T-helper 22 cell (primary cell): Measurements from ENCODE around the gene OSBPL8.
"Not testable (repeated sequence)": the region's sequence is repeated elsewhere in the genome, so short reads cannot be mapped to it uniquely, and the experiment has no call there.

Experiments
- DNase-seq: peaks from one replicate; pipeline ENCODE4 v3.0.0-alpha.2; 2020; ENCODE audit warnings: low read depth

OSBPL8 gene

DNA sequence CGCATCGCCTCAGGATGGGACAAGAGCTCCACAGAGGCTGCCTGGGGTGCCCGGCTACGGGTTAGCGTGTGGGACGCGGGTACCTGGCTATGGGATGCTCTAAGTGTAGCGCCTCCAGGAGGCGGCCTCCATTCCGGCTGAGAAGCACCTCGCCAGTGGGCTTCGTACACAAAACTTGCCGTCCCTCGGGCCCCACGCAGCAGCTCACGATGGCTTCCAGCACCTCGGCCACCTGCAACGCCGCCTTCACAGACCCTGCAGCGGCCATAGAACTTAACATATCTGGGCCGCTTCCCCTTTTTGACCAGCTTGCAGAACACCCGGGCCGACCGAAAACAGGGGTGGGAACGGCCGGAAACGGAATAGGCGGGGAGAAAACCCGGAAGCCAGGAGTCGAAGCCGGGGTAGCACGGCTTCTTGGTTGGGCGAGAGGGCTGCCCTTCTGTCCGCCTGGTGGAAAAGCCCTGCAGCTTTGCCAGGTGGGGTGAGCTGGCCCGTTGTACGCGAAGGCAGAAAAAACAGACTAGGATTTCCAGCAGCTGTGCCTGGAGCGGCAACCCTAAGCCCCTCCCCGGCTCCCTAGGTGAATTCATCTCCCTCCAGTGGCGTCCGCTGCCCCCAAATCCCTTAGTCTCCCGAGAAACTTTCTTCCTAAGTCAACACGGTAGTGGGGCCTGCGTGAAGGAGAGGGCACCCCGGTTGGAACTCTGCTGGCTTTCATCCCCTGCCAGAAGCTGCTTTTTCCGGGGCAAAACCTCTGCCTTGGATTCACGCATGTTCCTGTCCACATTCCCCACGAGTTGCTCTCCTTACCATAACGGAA, 211.3 kb downstream of the OSBPL8 start, which contains the start of gene BBS10:
Gene BBS10 (minus strand): TSS at position 337 of the 823 bp plus-strand sequence. CDS start 57 bp downstream, at position 280.
- DNase-seq: peak; percentile 70

DNA sequence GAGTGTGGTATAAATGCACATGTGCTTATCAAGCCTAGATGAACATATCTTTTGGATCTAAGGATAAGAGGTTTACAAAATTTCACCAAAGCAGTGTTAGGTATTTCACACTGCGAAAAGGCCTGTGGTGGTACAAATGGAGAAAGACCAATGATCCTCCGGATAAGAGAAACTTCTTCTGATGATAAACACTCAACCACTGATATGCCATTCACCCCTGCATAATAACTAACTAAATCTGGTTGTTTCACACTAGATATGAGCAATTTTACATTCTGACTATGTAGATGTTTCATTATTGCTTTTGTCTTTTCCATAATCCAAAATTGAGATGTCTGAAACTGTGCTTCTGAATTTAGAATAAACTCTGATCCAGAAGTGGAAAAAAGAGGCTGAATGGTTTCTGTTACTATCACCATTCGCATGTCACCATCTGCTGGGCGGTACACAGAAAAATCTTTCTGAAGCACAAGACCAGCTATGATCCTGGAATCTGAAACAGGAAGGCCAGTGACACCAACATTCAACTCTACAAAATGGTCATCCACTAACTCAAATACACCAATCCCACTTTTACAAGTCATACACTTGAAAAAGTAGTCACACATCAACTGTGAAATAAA, 212.7 kb downstream of the OSBPL8 start:
- no peak for DNase-seq

DNA sequence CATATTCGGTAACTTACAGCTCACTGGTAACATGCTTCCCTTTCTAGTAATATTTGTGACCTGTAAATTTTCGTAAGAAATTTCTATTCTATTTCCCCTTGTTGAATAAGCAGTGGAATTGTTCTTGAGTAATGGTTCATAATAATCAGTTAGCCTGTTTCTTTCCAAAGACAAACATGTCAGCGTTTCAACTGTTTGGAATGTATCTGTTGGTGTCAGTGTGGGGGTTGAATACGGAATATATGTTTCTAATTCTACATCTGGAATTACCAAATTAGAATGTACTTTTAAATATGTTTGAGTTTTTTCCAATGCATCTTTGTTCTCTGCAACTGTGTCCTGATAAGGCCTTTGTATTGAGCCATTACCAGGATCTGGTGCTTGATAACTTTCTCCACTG, 213.3 kb downstream of the OSBPL8 start:
- DNase-seq: no peak

DNA sequence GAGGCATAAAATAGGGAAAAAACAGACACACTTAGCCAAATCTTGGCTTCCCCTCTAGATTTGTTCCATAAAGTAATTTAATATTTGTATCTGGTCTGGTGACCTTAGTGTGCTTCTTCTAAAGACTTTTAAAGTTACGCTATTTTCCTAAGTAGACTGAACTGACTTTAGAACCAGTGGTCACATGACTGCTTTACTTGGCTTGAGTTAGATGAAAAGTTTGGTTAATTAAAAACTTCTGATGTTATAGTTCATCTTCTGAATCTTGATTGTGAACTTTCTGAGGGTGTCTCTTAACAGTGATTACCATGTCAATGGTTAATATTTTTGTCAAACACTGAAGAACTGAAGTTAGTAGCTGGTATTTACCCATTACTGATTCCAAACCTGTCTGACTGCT, 214.0 kb downstream of the OSBPL8 start:
- no peak for DNase-seq

DNA sequence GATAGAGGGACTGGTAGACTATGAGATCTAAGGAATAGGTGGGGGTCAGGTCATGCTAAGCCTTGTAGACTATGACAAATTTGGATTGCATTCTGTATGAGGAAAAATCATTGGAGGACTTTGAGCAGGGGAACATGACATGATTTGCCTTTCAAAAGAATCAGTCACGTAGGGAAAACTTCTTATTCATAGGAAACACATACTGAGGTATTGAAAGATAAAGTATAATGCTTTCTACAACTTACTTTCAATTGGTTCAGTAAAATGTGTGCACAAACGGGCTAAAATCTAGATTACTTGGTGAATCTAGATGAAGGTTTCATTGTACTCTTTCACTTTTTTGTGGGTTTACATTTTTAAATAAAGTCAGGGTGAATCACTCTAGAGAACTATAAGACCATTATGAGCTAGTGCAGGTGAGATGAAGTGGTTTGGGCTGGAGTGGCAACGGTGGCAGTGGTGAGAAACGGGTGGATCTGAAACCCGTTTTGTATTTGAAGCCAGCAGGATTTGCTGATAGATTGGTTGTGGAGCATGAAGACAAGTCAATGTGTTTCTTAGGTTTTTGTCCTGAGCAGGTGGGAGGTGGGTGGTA, 218.0 kb downstream of the OSBPL8 start:
- no peak for DNase-seq

DNA sequence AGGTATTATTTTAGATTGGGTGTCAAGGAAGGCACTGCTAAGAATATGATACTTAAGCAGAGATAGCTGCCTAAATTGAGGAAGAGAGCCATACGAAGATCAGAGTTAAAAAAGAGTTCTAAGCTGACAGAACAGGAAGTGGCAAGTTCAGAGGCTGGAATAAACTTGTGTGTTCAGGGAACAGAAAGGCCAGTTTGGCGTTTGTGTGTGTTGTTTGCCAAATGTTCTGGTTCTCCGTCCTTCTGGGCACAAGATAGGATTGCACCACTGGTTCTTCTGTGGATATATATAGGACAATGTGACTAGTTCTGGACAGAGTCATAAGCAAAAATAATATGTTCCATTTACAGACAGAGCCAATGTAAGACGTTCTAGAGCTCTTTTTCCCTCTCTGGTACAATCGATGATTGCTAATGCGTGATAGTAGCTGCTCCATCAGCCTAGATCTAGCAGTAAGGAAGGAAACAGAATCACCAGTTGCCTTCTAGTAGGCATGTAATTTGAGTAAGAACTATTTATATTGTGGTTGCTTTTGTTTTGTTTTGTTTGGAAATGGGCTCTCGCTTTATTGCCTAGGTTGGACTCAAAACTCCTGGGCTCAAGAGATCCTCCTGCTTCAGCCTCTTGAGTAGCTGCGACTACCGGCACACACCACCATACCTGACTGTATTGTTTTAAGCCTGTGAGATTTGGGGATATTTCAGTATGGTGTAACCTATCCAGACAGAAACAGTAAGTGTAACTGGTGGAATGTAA, 218.7 kb downstream of the OSBPL8 start:
- no peak for DNase-seq

DNA sequence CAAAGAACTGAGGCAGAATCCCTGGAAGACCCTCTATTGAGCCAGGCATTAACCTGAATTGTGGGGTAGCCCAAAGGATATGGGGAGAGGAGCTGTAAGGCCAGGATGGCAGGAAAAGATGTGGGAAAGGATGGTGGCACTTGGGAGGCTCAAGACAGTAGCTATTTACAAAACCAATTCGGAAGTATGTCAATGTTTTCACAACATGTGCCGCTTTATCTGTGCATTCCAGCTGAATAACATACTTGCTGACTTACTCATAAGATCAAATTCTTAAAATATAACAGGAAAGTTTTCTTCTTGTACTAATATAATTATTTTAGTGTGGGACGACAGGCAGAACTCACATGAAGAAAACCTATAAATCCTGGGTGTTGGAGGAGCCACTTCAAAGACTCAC, 222.0 kb downstream of the OSBPL8 start:
- DNase-seq: no peak

DNA sequence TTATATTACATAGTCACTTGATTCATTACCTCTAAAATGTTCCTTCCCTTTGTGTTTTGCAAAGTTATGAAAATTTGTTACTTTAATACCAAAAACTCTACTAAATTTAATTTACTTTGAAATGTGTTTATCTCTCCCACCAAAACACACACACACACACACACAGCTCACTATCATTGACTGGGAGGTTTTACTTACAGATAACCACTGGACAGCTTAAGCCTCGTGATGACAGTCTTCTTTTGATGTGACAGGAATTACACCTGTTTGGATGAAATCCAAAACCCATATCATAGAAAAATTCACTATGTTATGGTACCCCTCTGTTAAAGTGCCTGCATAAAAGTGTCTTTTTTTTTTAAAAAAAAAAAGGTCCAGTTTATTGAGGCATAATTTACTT, 227.0 kb downstream of the OSBPL8 start:
- DNase-seq: no peak

DNA sequence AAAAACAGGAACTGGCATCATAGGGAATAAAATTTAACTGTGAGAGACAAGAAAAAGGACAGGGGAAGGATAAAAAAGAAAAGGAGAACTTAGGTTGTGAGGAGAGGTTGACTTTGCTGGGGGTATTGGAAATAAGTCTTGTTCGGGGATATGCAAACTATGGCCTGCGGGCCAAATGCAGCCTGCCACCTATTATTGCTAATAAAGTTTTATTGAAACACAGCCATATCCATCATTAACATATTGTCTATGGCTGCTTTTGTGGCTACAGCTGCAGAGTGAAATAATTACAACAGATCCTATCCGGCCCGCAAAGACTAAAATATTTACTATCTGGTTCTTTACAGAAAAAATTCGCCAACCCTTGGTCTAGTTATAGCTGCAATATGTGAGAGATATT, 230.0 kb downstream of the OSBPL8 start:
- no peak for DNase-seq

DNA sequence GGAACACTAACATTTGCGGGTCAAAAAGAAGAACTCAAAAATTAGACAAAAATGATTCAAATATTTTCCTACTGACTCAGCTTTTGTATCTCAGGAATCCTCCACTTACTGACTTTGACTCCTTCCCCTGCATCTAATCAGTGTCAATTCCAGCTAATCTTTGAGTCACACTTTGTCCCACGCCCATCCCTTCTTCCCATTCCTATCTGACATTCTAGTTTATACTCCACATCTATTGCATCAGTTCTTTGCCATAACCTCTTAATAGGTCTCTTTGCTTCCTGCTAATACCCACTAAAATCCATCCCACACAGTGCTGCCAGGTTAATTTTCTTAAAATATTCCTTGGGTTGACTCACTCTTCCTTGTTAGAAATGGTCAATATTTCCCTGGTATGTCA, 230.4 kb downstream of the OSBPL8 start:
- no peak for DNase-seq

DNA sequence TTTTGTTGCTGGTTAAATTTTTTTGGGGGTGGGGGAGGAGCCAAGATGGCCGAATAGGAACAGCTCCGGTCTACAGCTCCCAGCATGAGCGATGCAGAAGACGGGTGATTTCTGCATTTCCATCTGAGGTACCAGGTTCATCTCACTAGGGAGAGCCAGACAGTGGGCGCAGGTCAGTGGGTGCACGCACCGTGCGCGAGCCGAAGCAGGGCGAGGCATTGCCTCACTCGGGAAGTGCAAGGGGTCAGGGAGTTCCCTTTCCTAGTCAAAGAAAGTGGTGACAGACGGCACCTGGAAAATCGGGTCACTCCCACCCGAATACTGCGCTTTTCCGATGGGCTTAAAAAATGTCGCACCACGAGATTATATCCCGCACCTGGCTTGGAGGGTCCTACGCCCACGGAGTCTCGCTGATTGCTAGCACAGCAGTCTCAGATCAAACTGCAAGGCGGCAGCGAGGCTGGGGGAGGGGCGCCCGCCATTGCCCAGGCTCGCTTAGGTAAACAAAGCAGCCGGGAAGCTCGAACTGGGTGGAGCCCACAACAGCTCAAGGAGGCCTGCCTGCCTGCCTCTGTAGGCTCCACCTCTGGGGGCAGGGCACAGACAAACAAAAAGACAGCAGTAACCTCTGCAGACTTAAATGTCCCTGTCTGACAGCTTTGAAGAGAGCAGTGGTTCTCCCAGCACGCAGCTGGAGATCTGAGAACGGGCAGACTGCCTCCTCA, 239.8 kb downstream of the OSBPL8 start:
- DNase-seq: not testable (repeated sequence)

DNA sequence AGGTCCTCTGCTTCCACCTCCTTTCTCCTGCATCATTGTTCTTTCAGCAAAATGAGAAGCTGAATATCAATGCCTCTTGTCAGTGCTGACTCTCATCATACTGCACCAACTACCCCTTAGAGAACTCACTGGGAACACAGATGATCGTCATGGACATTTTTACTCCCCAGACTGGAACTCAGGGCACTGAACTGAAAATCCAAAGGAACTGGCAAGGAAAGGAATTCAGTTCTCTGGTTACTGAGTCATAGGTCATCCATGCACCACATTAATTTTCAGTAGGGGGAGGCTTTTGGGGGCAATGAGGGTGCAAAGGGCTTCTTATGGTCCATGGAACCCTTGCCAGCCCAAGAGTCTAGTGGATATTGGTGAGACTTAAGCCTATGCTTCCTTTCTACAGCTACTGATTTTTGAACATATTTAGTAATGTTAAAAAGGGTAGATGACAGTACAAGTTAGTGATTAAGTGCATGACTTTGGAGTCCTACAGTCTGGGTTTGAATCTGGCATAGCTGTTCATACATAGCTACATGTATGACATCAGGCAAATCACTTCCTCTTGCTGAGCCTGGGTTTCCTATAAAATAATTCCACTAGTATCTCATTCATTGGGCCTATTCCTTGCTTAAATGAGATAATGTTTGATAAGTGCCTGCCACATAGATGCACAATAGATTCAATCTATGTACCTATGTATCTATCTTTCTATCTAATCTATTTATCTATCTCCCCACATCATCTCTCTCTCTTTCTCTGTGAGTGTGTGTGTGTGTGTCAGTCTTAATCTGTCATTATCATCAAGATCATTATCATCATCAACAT, 240.6 kb downstream of the OSBPL8 start:
- no peak for DNase-seq

DNA sequence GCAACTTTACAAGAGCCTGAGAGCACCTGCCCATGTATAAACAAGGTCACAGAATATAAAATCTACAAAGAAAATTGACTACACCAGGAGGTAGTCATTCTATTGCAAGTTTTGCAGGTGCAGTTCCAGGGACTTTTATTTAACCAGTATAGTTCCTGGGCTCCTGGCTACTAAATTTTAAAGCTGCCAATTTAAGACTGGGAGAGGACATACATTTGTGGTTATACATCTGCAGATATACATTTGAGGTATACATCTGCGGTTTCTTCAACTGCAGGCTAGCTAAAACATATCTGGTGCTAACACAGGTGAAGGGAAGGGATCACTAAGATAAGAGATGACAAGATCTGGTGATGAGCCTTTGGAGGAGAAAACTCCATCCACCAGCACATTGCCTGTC, 241.6 kb downstream of the OSBPL8 start:
- no peak for DNase-seq

DNA sequence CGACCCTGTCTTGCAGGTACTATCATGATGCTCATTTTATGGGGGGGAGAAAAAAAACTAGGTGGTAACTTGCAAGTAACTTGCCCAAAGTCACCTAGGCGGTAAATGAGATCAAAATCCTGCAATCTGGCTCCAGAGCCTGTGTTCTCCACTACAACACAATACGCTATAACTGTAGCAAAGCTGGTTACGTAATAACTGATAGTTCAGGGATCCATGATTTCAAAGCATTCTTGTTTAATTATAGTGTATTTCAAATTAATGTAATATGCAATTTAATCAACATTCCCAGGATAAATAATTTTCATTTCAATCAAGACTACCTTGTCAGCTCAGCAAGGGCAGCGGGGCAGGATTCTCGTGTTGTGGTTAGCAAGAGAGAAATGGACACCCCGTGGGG, 243.1 kb downstream of the OSBPL8 start:
- DNase-seq: no peak

DNA sequence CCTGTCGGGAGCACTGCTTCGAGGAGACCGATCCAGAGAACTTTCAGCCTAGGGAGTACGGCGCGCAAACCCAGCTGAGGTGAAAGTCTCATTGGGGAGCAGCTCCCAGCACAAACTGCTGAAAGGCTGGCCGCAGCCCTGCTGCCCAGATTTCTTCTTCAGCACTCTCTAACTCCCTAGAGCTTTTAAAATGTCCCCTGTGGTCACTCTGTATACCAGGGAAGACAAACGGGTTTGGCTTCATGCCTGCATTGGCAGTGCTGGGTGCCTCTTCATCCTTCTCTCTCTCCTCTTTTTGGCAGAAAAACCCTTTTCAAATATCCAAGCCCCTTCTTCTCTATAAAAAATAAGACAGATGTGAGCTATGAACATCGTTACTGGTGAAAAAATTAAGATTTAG, 246.3 kb downstream of the OSBPL8 start:
- DNase-seq: no peak

DNA sequence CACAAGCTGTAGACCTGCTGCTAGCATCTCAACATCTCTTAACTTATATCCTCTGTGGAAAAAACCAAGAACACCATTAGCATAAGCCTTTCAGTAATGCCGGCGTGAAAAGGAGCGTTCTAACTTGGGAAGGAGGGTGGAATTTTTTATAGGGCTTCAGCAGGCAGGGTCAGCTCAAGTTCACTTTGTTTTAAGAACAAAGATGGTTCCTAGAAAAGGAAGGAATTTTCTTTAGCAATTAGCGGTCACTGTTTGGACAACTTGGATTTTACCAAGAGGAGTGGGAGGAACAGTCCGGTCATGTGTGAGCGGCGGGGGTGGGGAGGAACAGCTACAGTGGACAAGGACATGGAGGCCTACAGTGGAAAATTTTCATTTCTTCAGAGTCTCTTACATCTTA, 247.3 kb downstream of the OSBPL8 start:
- no peak for DNase-seq

DNA sequence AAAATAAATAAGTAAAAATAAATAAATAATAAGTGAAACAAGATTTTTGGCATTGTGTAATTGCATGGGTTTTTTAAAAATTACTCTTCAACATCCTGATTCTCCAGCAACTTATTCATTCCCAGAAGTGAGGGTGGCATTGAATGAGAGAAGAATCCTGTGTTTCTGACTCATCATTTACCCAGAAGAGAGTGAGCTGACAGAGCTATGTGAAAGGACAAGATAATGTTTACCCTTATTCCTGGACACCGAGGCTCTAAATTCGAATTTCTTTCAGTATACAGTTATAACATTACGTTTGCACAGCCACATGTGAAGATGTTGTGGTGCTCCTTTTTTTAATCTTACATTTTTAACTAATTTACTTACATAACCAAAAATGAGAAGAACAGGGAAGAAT, 247.8 kb downstream of the OSBPL8 start:
- no peak for DNase-seq

DNA sequence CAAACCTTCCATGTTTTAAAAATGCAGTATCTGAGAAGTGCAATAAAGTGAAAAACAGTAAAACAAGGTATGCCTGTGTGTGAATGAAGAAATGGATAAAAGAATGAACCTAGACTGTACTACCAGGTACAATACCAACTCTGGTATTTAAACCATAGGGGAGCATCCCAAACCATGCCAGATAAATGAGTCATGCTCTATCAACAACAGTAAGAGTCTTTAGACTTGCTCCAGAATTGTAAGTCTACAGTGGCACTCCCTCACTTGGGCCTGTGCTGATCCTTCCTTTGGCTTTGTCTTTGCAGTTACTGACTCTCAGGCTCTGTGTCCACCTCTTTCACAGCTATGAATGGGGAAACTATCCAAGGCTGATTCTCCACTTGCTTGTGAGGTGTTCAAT, 249.5 kb downstream of the OSBPL8 start:
- DNase-seq: no peak

DNA sequence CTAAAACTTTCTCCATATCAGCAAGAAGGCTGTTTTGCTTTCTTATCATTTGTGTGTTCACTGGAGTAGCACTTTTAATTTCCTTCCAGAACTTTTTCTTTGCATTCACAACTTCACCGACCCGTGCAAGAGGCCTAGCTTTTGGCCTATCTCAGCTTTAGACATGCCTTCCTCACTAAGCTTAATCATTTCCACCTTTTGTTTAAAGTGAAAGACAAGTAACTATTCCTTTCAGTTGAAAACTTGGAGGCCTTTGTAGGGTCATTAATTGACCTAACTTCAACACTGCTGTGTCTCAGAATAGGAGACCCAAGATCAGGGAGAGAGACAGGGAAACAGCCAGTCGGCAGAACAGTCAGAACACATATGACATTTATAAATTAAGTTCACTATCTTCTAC, 250.7 kb downstream of the OSBPL8 start:
- DNase-seq: no peak

DNA sequence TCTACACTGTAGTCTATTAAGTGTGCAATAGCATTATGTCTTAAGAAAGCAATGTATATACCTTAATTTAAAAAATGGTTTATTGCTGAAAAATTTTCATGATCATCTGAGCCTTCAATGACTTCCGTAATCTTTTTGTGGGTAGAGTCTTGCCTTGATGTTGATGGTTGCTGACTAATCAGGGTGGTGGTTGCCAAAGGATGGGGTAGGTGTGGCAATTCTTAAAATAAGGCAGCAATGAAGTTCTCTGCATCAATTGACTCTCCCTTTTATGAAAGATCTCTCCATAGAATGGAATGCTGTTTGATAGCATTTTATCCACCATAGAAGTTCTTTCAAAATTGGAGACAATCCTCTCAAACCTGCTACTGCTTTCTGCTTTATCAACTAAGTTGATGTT, 252.5 kb downstream of the OSBPL8 start:
- DNase-seq: no peak

DNA sequence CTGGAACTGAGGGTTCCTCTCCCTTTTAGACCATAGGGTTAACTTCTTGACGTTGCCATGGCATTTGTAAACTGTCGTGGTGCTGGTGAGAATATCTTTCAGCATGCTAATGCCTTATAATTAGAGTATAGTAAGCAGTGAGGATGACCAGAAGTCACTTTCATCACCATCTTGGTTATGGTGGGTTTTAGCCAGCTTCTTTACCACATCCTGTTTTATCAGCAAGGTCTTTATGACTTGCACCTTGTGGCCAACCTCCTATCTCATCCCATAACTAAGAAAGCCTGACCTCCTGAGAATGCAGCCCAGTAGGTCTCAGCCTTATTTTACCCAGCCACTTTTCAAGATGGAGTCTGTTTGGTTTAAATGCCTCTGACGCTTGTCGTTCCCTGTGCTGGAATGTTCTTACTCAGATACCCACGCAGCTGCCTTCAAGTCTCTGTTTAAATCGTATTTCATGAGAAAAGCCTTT, 255.5 kb downstream of the OSBPL8 start:
- DNase-seq: no peak
